Caco-2 (cell line): ENCODE results near the gene PIGM. TPM values are rescaled to one million over a fixed set of nuclear protein-coding genes. Genes with fewer than 3 reads are reported as not detected.

Experiments
- BruUV-seq: library from RNA; stranded (reverse); fragments of 400-500 nt; replicated peaks from 2 replicates; lab custom pipeline; 2021; lab: Mats Ljungman, UMichigan
- CTCF ChIA-PET: fragments of 300-600 bp; sonication (Branson Sonifier 250); formaldehyde crosslinking; loops from one replicate; lab custom pipeline; 2022; ENCODE audit warnings: antibody characterized with exemption; lab: Charles Lee
- POLR2A ChIA-PET: fragments of 300-600 bp; sonication (Branson Sonifier 250); formaldehyde crosslinking; loops from one replicate; lab custom pipeline; 2022; ENCODE audit warnings: antibody characterized with exemption; lab: Charles Lee
- DNase-seq, 2 experiments: peaks; one replicate each; pipeline versions ENCODE4 v3.0.0 to v3.0.0-alpha.2; 2020 to 2022
- H3K27me3 ChIP-seq: replicated peaks from 2 replicates; pipeline ENCODE4 v1.6.0; 2011; ENCODE audit warnings: low read length; ENCODE audit not compliant: control insufficient read depth, insufficient read depth
- H3K36me3 ChIP-seq: 2 replicates; pipeline ENCODE4 v1.5.1; 2011; ENCODE audit warnings: low read length; ENCODE audit not compliant: control insufficient read depth, insufficient read depth
- H3K4me1 ChIP-seq: fragments of 250-450 bp; sonication (Bioruptor Pico); 2 replicates; pipeline ENCODE4 v1.5.1; 2020; ENCODE audit warnings: mild to moderate bottlenecking
- H3K4me3 ChIP-seq: 2 replicates; pipeline ENCODE4 v1.5.1; 2011; ENCODE audit warnings: low read depth, mild to moderate bottlenecking, control low read depth, low read length
- H3K9me3 ChIP-seq: fragments of 250-450 bp; sonication (Bioruptor Pico); 2 replicates; pipeline ENCODE4 v1.5.1; 2020; ENCODE audit warnings: mild to moderate bottlenecking, moderate library complexity
- H3K27ac Mint-ChIP-seq: one replicate; pipeline ENCODE4 v1.8.0; 2022; ENCODE audit warnings: mixed read lengths; ENCODE audit not compliant: unreplicated experiment
- H3K27me3 Mint-ChIP-seq: one replicate; pipeline ENCODE4 v1.8.0; 2022; ENCODE audit warnings: mixed read lengths; ENCODE audit not compliant: insufficient read depth, unreplicated experiment
- H3K36me3 Mint-ChIP-seq: one replicate; pipeline ENCODE4 v1.8.0; 2022; ENCODE audit warnings: mild to moderate bottlenecking, mixed read lengths; ENCODE audit not compliant: insufficient read depth, unreplicated experiment
- H3K4me1 Mint-ChIP-seq: one replicate; pipeline ENCODE4 v1.8.0; 2022; ENCODE audit warnings: low read depth, mixed read lengths; ENCODE audit not compliant: unreplicated experiment
- H3K4me3 Mint-ChIP-seq: one replicate; pipeline ENCODE4 v1.8.0; 2022; ENCODE audit warnings: mild to moderate bottlenecking, moderate library complexity, mixed read lengths; ENCODE audit not compliant: unreplicated experiment
- H3K9me3 Mint-ChIP-seq: one replicate; pipeline ENCODE4 v1.8.0; 2022; ENCODE audit warnings: mixed read lengths; ENCODE audit not compliant: unreplicated experiment
- CTCF ChIP-seq, 2 experiments: fragments of 200-600 bp in 1 of 2; IDR thresholded peaks; 1 replicate in 1 of 2; 2 replicates in 1 of 2; pipeline versions ENCODE4 v1.5.1 to v1.8.0; 2011 to 2022; ENCODE audit warnings: antibody characterized with exemption in 1 of 2, control low read depth in 1 of 2, inconsistent platforms in 1 of 2, low read depth in 1 of 2, low read length in 1 of 2, mild to moderate bottlenecking in 1 of 2, moderate library complexity in 1 of 2; ENCODE audit not compliant: insufficient read depth in 1 of 2, severe bottlenecking in 1 of 2, unreplicated experiment in 1 of 2
- intact Hi-C: fragments of 100-400 bp; cut with micrococcal nuclease; formaldehyde crosslinking; loops from one replicate; pipeline ENCODE4 v1.10.0; 2022; ENCODE audit not compliant: unreplicated experiment
- total RNA-seq: library from RNA; stranded (reverse); gene quantifications from 2 replicates; pipeline ENCODE4 v1.2.3, GENCODE V29; 2022

Gene PIGM
- total RNA-seq, 1 experiment from 2014 or later: 5.5 TPM

GRCh38 chr1:160074865-160075264, 43.1 kb upstream of the PIGM start:
- intact Hi-C loops: loop anchor here (5.0 kb wide), 1 partner anchor 43 kb away; the partner anchor contains the start of gene PIGM

GRCh38 chr1:160071289-160071688, 39.5 kb upstream of the PIGM start:
- CTCF ChIA-PET: interaction anchor here (1.3 kb wide), 1 partner anchor 25 kb away, joined by 4 read pairs; no protein-coding TSS in a partner anchor
- H3K36me3 Mint-ChIP-seq: peaks cover 9% of the 10 kb centered on the region
- no peak overlapping the region for H3K27ac Mint-ChIP-seq
- no peak for TF ChIP-seq CTCF (IDR thresholded peaks at IDR 0.05; ENCODE audit: insufficient read depth in 1 of 2, low read depth in 1 of 2, low read length in 1 of 2, severe bottlenecking in 1 of 2, unreplicated experiment in 1 of 2)
- Histone ChIP-seq H3K9me3 (no peaks in the 10 kb centered on the region), H3K4me1 (peaks cover 4% of the 10 kb centered on the region; the same call in 1 of the 2 replicates), H3K4me3 (no peak overlapping the region), H3K36me3 (no peaks in the 10 kb centered on the region), H3K27me3 (no peaks in the 10 kb centered on the region)
- intact Hi-C loops: loop anchor here (2.0 kb wide), 1 partner anchor 24 kb away; no protein-coding TSS in a partner anchor
- POLR2A ChIA-PET: no interaction called here
- no peak overlapping the region for H3K4me3 Mint-ChIP-seq
- no peak for DNase-seq
- H3K9me3 Mint-ChIP-seq: no peaks in the 10 kb centered on the region
- peaks cover 15% of the 10 kb centered on the region for H3K27me3 Mint-ChIP-seq
- BruUV-seq: no TSS peak
- H3K4me1 Mint-ChIP-seq: no peaks in the 10 kb centered on the region

More at GRCh38 chr1:160074865-160075264, 43.1 kb upstream of the PIGM start:
- no TSS peak for BruUV-seq
- Mint-ChIP-seq H3K4me3 (no peak overlapping the region), H3K9me3 (no peaks in the 10 kb centered on the region), H3K36me3 (peaks cover 4% of the 10 kb centered on the region), H3K27me3 (peaks cover 15% of the 10 kb centered on the region), H3K27ac (no peak overlapping the region), H3K4me1 (no peaks in the 10 kb centered on the region)
- TF ChIP-seq CTCF (IDR thresholded peaks at IDR 0.05; ENCODE audit: insufficient read depth in 1 of 2, low read depth in 1 of 2, low read length in 1 of 2, severe bottlenecking in 1 of 2, unreplicated experiment in 1 of 2): no peak
- POLR2A ChIA-PET: interaction anchor here (0.5 kb wide), 1 partner anchor 174 kb away, joined by 7 read pairs; no protein-coding TSS in a partner anchor
- CTCF ChIA-PET: no interaction called here
- H3K4me3 ChIP-seq: no peak overlapping the region
- peaks cover under 1% of the 10 kb centered on the region; the same call in 1 of the 2 replicates for H3K4me1 ChIP-seq
- no peak for DNase-seq
- H3K27me3 ChIP-seq: no peaks in the 10 kb centered on the region
- no peaks in the 10 kb centered on the region for H3K36me3 ChIP-seq
- no peaks in the 10 kb centered on the region for H3K9me3 ChIP-seq

GRCh38 chr1:160070243-160071163, 38.7 kb upstream of the PIGM start:
- Histone ChIP-seq H3K27me3 (no peaks in the 10 kb centered on the region), H3K4me3 (peak overlapping the region; percentile 57), H3K9me3 (no peaks in the 10 kb centered on the region), H3K4me1 (peaks cover 4% of the 10 kb centered on the region; the same call in 1 of the 2 replicates), H3K36me3 (no peaks in the 10 kb centered on the region)
- Mint-ChIP-seq H3K27ac (no peak overlapping the region), H3K36me3 (peaks cover 9% of the 10 kb centered on the region), H3K4me1 (no peaks in the 10 kb centered on the region), H3K27me3 (peaks cover 15% of the 10 kb centered on the region), H3K9me3 (no peaks in the 10 kb centered on the region), H3K4me3 (peak overlapping the region; percentile 92)
- ChIA-PET POLR2A (no interaction called here), CTCF (interaction anchor here (0.7 to 1.3 kb wide), 3 partner anchors 8 to 24 kb away, joined by 3 to 4 read pairs (median 4); no protein-coding TSS in a partner anchor)
- no peak for TF ChIP-seq CTCF (IDR thresholded peaks at IDR 0.05; ENCODE audit: insufficient read depth in 1 of 2, low read depth in 1 of 2, low read length in 1 of 2, severe bottlenecking in 1 of 2, unreplicated experiment in 1 of 2)
- intact Hi-C loops: loop anchor here (1.0 to 2.0 kb wide), 2 partner anchors 9 to 24 kb away; no protein-coding TSS in a partner anchor
- no TSS peak for BruUV-seq
- peak; percentile 82 to 86 for DNase-seq
